NCI-H460 (cell line): ENCODE data around the gene PCDHA8. TPM values are rescaled to one million over a fixed set of nuclear protein-coding genes. Genes with fewer than 3 reads are reported as not detected.
A peak's percentile ranks its signal among the peaks of the same experiment; 100 is the strongest.
"Not testable (repeated sequence)": the region's sequence is repeated elsewhere in the genome, so short reads cannot be mapped to it uniquely, and the experiment has no call there.

Experiments
- DNase-seq: peaks from one replicate; pipeline ENCODE4 v3.0.0-alpha.2; 2016; ENCODE audit warnings: low read depth; ENCODE audit errors: extremely low read depth
- total RNA-seq: library from RNA; depleted of rRNA; stranded (reverse); fragments of >200 nt; shearing (Covaris generic); gene quantifications from 2 replicates; pipeline ENCODE4 v1.2.3, GENCODE V29; 2014

PCDHA8 gene
- total RNA-seq, 1 experiment from 2014 or later, result 0.05 TPM

DNA sequence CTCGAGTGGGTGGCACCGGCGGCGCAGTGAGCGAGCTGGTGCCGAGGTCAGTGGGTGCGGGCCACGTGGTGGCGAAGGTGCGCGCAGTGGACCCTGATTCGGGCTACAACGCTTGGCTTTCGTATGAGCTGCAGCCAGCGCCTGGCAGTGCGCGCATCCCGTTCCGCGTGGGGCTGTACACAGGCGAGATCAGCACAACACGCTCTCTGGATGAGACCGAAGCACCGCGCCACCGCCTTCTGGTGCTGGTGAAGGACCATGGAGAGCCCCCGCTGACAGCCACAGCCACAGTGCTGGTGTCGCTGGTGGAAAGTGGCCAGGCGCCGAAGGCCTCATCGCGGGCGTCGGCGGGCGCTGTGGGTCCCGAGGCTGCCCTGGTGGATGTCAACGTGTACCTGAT is 17.5 kb upstream of the PCDHA8 start:
- no peak for DNase-seq

- no peak for DNase-seq
Observed at GRCh38 chr5:140827704-140828361, 13.2 kb upstream of the PCDHA8 start, which contains the start of gene PCDHA6. PCDHA6 (plus strand) TSS chr5:140827960; CDS start chr5:140828092, 132 bp downstream.

DNA sequence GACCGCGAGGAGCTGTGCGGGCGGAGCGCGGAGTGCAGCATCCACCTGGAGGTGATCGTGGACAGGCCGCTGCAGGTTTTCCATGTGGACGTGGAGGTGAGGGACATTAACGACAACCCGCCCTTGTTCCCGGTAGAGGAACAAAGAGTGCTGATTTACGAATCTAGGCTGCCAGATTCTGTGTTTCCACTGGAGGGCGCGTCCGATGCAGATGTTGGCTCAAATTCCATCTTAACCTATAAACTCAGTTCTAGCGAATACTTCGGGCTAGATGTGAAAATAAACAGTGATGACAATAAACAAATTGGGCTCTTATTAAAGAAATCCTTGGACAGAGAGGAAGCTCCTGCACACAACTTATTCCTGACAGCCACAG is 12.6 kb upstream of the PCDHA8 start:
- no peak for DNase-seq

DNA sequence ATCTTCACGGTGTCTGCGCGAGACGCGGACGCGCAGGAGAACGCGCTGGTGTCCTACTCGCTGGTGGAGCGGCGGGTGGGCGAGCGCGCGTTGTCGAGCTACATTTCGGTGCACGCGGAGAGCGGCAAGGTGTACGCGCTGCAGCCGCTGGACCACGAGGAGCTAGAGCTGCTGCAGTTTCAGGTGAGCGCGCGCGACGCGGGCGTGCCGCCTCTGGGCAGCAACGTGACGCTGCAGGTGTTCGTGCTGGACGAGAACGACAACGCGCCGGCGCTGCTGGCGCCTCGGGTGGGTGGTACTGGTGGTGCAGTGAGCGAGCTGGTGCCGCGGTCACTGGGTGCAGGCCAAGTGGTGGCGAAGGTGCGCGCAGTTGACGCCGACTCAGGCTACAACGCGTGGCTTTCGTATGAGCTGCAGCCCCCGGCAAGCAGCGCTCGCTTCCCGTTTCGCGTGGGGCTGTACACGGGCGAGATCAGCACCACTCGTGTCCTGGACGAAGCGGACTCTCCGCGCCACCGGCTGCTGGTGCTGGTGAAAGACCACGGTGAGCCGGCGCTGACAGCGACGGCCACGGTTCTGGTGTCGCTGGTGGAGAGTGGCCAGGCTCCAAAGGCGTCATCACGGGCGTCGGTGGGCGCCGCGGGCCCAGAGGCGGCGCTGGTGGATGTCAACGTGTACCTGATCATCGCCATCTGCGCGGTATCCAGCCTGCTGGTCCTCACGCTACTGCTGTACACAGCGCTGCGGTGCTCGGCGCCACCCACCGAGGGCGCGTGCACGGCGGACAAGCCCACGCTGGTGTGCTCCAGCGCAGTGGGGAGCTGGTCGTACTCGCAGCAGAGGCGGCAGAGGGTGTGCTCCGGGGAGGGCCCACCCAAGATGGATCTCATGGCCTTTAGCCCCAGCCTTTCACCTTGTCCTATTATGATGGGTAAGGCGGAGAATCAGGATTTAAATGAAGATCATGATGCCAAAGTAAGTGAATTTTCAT is 11.2 kb upstream of the PCDHA8 start:
- not testable (repeated sequence) for DNase-seq

DNA sequence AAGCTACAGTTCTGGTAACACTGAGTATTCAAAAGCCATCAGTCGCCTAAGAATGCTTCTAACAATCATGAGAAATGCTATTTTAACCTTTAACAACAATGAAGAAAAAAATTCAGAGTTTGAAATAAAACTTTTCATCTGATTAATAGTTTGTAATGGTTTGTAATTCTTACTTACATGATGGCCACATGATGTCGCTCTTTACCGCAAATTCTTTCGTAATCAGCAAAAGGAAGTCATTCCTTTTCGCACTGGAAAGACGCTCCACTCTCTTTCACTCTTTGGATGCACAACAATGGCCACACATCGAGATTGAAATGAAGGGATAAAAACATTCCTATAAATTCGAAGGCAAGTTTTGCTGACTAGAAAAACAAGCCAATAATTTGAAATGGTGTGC is 7.0 kb upstream of the PCDHA8 start, which contains the start of gene PCDHA7:
TSS of gene PCDHA7 (plus strand) at position 277 of the 400 bp plus-strand sequence. CDS start at position 392, 115 bp downstream.
- DNase-seq, result peak; percentile 26

- not testable (repeated sequence) for DNase-seq
Observed at GRCh38 chr5:140834439-140835008, 6.5 kb upstream of the PCDHA8 start.

DNA sequence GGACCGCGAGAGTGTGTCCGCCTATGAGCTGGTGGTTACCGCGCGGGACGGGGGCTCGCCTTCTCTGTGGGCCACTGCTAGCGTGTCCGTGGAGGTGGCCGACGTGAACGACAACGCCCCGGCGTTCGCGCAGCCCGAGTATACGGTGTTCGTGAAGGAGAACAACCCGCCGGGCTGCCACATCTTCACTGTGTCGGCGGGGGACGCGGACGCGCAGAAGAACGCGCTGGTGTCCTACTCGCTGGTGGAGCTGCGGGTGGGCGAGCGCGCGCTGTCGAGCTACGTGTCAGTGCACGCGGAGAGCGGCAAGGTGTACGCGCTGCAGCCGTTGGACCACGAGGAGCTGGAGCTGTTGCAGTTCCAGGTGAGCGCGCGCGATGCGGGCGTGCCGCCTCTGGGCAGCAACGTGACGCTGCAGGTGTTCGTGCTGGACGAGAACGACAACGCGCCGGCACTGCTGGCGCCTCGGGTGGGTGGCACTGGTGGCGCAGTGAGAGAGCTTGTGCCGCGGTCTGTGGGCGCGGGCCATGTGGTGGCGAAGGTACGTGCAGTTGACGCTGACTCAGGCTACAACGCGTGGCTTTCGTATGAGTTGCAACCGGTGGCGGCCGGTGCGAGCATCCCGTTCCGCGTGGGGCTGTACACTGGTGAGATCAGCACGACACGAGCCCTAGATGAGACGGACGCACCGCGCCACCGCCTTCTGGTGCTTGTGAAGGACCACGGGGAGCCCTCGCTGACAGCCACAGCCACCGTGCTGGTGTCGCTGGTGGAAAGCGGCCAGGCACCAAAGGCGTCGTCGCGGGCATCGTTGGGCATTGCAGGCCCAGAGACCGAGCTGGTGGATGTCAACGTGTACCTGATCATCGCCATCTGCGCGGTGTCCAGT is 5.1 kb upstream of the PCDHA8 start:
- no peak for DNase-seq

DNA sequence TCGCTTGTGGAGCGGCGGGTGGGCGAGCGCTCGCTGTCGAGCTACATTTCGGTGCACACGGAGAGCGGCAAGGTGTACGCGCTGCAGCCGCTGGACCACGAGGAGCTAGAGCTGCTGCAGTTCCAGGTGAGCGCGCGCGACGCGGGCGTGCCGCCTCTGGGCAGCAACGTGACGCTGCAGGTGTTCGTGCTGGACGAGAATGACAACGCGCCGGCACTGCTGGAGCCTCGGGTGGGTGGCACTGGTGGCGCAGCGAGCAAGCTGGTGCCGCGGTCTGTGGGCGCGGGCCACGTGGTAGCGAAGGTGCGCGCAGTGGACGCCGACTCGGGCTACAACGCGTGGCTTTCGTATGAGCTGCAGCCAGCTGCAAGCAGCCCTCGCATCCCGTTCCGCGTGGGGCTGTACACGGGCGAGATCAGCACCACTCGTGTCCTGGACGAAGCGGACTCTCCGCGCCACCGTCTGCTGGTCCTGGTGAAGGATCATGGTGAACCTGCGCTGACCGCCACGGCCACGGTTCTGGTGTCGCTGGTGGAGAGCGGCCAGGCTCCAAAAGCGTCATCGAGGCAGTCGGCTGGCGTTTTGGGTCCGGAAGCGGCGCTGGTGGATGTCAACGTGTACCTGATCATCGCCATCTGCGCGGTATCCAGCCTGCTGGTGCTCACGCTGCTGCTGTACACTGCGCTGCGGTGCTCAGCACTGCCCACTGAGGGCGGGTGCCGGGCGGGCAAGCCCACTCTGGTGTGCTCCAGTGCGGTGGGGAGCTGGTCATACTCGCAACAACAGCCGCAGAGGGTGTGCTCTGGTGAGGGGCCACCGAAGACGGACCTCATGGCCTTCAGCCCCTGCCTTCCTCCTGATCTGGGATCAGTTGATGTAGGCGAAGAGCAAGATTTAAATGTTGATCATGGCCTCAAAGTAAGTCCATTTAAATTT is 2.1 kb downstream of the PCDHA8 start:
- DNase-seq, result no peak

DNA sequence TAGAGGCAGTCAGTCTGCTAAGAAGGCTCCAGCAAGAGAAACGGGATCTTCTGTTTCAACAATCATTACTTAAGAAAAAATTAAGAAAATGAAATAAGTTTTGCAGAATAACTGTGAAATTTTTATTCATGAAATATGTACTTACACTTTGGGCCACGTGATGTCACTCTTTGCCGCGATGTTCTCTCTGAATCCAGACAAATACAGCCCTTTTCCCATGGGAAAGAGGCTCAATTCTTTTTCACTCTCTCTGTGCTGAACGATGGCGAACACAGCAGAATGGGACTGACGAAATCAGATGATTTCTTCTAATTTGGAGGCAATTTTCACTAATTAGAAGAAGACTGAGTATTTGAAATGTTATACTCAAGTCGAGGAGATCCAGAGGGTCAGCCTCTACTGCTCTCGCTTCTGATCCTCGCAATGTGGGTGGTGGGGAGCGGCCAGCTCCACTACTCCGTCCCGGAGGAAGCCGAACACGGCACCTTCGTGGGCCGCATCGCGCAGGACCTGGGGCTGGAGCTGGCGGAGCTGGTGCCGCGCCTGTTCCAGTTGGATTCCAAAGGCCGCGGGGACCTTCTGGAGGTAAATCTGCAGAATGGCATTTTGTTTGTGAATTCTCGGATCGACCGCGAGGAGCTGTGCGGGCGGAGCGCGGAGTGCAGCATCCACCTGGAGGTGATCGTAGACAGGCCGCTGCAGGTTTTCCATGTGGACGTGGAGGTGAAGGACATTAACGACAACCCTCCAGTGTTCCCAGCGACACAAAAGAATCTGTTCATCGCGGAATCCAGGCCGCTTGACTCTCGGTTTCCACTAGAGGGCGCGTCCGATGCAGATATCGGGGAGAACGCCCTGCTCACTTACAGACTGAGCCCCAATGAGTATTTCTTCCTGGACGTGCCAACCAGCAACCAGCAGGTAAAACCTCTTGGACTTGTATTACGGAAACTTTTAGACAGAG is 7.4 kb downstream of the PCDHA8 start, which contains the start of gene PCDHA9:
TSS of gene PCDHA9 (plus strand) at position 244 of the 964 bp plus-strand sequence. CDS start at position 358, 114 bp downstream.
- DNase-seq, result peak; percentile 6

- DNase-seq, result not testable (repeated sequence)
Observed at GRCh38 chr5:140849831-140850634, 9.0 kb downstream of the PCDHA8 start.

GRCh38 chr5:140855772-140856674 is 15.0 kb downstream of the PCDHA8 start, which contains the start of gene PCDHA10:
PCDHA10 (plus strand) TSS chr5:140855897; CDS start chr5:140856049, 152 bp downstream.
- DNase-seq, result peak; percentile 39

DNA sequence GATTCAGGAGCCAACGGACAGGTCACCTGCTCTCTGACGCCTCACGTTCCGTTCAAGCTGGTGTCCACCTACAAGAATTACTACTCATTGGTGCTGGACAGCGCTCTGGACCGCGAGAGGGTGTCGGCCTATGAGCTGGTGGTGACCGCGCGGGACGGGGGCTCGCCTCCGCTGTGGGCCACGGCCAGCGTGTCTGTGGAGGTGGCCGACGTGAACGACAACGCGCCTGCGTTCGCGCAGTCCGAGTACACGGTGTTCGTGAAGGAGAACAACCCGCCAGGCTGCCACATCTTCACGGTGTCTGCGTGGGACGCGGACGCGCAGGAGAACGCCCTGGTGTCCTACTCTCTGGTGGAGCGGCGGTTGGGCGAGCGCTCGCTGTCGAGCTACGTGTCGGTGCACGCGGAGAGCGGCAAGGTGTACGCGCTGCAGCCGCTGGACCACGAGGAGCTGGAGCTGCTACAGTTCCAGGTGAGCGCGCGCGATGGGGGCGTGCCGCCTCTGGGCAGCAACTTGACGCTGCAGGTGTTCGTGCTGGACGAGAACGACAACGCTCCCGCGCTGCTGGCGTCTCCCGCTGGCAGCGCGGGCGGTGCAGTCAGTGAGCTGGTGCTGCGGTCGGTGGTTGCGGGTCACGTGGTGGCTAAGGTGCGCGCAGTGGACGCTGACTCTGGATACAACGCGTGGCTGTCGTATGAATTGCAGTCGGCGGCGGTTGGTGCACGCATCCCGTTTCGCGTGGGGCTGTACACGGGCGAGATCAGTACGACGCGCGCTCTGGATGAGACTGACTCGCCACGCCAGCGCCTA is 16.4 kb downstream of the PCDHA8 start:
- no peak for DNase-seq

GRCh38 chr5:140857987-140858240 is 16.9 kb downstream of the PCDHA8 start:
- DNase-seq, result no peak

DNA sequence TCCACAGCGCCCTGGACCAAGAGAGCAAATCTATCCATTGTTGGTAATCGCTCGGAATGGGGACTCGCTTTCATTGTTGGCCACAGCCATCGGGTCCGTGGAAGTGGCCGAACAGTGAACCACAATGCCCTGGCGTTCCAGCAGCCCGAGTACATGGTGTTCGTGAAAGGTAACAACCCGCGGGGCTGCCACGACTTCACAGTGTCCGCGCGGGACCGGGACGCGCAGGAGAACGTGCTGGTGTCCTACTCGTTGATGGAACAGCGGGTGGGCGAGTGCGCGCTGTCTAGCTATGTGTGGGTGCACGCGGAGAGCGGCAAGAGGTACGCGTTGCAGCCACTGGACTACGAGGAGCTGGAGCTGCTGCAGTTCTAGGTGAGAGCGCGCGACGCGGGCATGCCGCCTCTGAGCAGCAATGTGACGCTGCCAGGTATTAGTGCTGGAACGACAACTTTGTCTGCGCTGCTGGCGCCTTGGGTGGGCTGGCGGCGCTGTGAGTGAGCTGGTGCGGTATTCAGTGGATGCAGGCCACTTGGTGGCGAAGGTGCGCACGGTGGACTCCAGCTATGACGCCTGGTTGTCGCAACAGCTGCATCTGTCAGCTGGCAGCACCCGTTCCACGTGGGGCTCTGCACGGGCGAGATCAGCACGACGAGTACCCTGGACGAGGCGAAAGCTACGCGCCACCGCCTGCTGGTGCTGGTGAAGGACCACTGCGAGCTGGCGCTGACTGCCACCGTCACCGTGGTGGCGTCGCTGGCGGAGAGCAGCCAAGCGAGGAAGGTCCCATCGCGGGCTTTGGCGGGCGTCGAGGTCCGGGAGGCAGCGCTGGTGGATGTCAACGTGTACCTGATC is 21.7 kb downstream of the PCDHA8 start:
- DNase-seq, result no peak
